NCI-H1105 (cell line): ENCODE data around the gene MAP1S.
A peak's percentile ranks its signal among the peaks of the same experiment; 100 is the strongest.

Source experiments
- DNase-seq: peaks from one replicate; lab custom pipeline; 2025; lab: John Stamatoyannopoulos, UW

MAP1S gene

DNA sequence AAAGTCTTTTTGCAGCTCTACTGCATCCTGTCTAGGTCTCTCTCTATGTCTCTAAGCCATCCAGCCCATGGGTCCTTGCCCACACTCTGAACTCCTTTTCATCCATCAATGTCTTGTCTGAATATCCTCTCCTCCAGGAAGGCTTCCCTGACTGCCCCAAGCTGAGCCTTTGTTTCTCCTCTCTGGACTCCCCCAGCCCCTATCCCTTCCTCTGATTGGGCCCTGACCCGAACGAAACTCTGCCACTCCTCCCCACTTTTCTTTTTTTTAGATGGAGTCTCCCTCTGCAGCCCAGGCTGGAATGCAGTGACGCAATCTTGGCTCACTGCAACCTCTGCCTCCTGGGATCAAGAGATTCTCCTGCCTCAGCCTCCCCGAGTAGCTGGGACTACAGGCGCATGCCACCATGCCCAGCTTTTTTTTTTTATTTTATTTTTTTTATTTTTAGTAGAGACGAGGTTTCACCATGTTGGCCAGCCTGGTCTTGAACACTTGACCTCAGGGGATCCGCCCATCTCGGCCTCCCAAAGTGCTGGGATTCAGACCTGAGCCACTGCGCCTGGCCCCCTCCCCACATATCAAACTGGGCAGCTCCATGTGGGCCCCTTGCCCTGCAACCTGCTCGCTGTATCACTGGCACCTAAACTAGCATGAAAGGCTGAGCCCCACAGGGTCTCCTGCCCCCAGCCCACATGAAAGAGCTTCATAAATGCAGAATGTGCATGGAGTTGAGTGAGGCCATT lies 30.3 kb upstream of the MAP1S start:
- no peak for DNase-seq

DNA sequence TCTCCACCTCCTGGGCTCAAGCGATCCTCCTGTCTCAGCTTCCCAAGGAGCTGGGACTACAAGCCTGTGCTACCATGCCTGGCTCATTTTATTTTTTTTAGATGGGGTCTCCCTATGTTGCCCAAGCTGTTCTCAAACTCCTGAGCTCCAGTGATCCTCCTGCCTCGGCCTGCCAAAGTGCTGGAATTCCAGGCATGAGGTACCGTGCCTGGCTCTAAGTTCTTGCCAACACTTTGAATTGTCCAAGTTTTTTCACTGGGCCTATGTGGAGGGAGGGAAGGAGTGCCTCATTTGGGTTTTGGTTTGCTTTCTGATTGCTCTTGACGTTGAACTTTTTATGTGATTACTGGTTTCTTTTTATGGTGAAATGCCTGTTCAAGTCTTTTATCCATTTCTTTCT lies 26.7 kb upstream of the MAP1S start:
- DNase-seq = no peak

DNA sequence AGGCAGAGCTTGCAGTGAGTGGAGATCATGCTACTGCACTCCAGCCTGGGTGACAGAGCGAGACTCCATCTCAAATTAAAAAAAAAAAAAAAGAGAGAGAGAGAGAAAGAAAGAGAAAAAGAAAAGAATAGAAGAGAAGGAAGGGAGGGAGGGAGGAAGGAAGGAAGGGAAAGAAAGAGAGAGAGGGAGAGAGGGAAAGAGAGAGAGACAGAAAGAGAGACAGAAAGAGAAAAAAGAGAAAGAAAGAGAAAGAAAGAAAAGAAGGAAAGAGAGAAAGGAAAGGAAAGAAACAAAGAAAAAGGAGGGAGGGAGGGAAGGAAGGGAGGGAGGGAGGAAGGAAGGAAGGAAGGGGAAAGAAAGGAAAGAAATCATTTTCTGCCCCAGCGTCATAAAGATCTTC lies 24.1 kb upstream of the MAP1S start:
- no peak for DNase-seq

DNA sequence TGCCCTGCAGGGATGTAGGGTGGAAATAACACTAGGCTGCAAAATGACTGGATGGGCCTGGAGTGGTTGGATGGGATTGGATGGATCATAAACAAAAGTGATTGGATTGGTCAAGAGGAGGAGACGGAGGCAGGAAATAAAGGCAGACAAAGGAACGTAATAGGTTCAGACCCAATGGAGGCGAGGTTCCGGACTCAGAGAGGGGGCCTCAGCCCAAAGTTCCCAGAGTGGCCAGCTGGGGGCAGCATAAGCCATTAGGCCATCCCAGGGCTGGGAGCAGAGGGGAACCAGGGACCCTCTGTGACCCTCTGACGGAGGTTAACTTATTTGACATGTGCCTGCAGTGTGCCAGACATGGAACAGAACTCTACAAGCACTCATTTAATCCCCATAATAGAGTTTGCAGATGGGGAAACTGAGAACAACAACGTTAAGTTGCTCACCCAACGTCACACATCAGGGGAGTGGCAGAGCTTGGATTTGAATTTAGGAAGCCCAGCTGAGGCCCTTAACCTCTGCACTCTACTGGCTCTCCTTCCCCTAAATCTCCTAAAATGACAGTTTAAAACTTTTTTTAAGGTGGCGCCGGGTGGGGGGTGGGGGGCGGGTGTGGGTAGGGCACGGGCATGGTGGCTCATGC lies 15.3 kb upstream of the MAP1S start:
- no peak for DNase-seq

DNA sequence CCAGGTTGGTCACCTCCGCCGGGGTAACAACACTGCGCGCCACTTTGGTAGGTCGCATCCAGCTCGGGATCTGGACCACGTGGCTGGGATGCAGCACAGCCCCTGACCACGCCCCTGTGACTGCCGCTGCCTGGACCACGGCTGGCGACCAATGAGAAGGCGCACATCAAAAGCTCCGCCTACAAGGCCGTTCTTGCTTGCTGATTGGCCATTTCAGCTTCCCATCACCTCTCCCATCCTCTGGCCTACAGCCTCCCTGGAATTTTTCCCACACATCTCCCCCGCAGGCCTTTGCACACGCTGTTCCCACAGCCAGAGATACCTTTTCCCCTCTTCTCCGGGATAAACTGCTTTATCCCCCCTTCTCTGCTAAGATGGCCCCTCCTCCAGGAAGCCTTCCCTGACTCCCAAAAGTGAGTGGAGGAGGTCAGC lies 12.5 kb upstream of the MAP1S start:
- DNase-seq = no peak

DNA sequence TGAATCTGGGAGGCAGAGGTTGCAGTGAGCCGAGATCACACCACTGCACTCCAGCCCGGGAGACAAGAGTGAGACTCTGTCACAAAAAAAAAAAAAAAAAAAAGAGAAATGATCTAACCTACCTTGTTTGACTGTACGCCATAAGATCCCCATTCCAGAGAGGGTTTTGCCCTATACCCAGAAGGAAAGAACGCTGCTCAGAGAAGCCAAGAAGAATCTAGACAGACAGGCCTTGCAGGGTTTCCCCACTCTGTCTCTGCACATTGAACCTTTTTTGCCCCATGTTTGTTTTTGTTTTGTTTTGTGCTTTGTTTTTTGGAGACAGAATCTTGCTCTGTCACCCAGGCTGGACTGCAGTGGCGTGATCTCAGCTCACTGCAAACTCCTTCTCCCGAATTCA lies 7.4 kb upstream of the MAP1S start:
- no peak for DNase-seq

DNA sequence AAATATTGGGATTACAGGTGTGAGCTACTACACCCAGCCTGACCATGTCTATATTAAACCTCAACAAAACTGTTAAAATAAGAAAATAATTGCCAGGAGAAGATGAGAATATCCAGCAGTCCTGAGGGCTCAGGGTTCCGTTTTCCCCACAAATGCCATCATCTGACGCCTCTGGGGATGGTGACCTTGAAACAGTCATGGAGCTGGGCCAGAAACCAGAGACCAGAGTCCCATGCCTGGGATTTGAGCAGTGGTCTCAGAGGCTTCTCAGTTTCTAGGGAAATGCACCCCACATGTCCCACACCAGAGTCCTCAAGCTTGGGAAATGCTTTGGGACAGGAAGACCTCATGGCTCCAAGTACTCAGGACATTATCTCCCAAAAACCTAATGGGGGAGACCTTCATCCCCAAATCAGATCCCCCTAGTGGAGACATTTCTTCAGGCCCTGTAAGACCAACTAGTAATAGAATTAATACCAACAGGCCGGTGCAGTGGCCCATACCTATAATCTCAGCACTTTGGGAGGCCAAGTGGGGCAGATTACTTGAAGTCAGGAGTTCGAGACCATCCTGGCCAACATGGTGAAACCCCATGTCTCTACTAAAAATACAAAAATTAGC lies 2.9 kb upstream of the MAP1S start:
- no peak for DNase-seq

DNA sequence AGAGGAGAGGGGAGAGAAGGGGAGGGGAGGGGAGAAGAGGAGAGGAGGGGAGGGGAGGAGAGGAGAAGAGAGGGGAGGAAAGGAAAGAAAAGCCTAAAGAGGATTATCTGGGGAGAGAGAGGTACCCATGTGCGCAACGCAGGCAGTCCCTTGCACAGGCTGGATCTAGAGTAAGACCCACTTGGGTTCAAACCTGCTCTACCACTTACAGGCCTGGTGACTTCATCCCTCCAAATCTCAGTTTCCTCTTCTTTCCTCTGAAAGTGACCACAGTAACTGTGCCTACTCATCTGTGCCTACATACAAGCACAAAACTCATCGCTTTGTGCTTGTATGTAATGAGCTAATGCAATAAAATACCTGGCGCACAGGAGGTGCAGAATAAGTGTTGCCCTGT lies 732 bp upstream of the MAP1S start:
- DNase-seq = no peak

DNA sequence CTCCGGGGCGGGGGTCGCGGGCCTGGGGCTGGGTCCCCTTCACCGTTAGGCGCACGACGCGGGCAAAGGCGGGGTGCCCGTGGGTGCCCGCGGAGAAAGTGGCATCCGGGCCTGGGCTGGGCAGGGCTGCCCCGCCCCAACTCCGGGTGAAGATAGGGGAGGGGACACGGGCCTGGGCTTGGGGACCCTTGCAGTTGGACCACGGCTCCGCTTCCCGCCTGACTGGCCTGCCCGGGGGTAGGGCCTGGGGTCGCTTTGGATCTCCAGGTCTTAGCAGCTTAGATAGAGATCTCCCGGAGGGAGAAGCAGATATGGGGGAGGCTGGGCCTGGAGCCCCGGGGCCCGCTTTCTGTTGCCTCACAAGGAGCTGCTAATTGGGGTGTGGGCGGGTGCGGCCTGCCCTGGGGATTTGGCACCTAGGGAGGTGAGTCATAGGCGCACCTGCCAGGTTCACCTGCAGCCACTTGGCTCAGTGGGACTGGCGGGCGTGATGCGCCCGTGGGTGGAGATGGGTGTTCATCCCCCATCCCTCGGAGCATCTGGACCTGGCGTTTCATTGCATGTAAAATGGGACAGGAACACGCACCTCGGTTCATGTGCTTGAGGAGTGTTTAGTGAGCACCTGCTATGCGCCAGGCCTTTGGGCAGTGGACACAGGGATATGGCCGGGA lies 585 bp downstream of the MAP1S start:
- peak; percentile 62 for DNase-seq

DNA sequence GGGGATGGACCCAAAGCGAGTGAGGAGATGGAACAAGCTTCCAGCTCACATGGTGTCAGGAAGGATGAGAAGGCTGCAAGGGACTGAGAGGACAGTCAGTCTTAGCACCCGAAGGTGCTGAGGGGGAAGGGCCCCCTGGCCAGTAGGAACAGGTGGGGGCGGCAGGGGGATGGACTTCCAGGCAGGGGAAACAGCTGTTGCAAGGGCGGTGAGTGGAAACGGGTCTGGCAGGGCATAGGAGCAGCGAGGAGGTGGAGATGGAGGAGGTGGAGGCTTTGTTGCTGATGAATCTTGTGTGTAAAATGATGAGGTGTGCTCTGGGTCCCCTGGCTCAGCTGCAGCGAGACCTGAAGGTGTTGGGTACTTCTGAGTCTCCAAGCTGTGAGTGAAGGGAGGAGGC lies 1.2 kb downstream of the MAP1S start:
- DNase-seq = no peak

DNA sequence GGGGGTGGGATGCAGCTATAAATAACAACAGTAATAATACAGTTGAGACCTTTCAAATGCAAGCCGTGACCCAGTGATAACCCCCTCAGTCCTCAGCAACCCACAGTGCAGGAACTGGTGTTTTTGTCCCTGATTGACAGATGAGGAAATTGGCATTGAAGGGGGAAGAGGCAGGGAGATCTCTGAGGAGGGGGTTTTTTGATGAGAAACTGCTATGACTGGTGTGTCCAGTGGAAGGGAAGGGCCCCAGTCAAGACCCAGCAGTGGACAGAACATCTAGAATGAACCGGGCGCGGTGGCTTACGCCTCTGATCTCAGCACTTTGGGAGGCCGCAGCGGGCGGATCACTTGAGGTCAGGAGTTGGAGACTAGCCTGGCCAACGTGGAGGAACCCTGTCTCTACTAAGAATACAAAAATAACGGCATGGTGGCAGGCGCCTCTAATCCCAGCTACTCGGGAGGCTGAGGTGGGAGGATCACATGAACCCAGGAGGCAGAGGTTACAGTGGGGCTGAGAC lies 1.9 kb downstream of the MAP1S start:
- DNase-seq = no peak

DNA sequence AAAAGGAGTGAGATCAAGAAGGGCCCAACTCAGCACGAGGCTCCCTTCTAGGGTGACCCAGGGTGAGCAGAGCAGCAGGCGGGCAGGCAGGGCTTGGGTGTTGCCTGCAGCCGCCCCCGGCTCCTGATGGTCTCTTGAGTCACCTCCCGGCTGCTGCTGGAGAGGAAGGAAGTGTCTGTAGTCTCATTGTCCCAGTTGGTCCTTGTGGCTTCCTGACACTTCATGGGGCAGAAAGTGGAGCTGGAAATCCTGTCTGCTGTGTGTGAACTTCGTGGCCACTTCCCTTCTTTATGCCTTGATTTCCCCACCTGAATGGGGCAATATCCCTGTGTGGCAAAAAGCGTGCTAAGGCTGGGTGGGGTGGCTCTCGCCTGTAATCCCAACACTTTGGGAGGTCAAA lies 2.5 kb downstream of the MAP1S start:
- no peak for DNase-seq

DNA sequence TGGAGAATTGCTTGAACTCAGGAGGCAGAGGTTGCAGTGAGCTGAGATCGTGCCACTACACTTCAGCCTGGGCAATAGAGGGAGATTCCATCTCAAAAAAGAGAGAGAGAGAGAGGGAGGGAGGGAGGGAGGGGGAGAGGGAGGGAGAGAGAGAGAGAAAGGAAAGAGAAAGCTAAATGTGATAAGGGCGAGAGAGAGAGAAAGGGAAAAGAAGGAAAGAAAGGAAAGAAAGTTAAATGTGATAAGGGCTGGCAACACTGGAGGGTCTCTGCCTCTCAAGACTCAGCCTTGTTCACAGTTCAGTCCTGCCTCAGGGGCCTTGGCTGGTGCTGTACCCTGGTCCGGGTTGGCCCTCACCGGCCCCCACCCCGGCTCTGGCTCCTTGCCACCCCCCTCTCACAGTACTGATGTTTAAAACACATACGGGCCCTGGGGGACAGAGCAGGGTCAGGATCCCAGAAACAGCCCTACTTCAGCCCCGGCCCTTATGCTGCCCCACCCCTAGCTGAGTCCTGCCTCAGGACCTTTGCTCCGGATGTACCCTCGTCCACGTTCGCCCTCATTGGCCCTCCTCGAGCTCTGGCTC lies 3.5 kb downstream of the MAP1S start:
- DNase-seq = no peak

DNA sequence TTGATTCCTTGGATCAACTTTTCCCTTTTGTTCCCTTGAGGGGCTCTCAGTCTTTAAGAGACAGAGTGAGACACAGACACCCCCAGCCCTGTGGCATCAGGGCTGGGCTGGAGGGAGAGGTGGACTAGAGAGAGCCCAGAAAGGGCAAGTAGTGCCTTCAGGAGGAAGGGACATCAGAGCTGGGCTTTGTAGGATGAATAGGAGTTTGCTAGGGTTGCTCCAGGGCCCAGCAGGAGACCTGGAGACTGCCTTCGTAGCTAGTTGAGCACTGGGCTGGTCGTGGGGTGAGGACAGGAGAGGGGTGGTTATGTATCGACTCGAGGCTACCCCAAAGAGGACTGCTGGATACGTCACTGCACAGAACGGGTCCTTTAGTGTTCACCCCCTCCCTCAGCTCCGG lies 5.4 kb downstream of the MAP1S start:
- DNase-seq = no peak

DNA sequence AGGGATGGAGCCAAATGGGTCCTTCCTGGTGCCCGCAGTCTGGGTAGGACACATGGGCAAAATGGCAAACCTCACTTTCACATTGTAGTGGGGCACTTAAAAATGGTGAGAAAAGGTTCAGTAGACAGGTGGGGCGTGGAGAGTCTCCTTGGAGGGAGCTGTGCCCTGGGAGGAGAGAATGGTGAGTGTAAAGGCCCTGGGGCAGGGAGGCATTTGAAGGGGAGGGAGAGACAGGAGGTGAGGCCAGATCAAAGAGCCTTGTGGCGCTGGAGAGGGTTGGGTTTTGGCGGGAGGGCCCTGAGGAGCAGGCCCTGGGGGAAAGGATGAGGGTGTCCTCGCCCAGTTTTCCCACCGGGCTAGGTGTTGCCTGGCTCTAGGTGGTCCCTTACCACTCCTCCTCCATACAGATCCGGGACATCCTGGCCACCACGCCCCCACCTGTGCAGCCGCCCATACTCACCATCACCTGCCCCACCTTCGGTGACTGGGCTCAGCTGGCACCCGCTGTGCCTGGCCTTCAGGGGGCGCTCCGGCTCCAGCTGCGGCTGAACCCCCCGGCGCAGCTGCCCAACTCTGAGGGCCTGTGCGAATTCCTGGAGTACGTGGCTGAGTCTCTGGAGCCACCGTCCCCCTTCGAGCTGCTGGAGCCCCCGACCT lies 6.3 kb downstream of the MAP1S start:
- DNase-seq = no peak

DNA sequence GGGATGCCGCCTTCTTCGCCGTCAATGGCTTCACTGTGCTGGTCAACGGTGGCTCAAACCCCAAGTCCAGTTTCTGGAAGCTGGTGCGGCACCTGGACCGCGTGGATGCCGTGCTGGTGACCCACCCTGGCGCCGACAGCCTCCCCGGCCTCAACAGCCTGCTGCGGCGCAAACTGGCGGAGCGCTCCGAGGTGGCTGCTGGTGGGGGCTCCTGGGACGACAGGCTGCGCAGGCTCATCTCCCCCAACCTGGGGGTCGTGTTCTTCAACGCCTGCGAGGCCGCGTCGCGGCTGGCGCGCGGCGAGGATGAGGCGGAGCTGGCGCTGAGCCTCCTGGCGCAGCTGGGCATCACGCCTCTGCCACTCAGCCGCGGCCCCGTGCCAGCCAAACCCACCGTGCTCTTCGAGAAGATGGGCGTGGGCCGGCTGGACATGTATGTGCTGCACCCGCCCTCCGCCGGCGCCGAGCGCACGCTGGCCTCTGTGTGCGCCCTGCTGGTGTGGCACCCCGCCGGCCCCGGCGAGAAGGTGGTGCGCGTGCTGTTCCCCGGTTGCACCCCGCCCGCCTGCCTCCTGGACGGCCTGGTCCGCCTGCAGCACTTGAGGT lies 7.0 kb downstream of the MAP1S start:
- DNase-seq = no peak

DNA sequence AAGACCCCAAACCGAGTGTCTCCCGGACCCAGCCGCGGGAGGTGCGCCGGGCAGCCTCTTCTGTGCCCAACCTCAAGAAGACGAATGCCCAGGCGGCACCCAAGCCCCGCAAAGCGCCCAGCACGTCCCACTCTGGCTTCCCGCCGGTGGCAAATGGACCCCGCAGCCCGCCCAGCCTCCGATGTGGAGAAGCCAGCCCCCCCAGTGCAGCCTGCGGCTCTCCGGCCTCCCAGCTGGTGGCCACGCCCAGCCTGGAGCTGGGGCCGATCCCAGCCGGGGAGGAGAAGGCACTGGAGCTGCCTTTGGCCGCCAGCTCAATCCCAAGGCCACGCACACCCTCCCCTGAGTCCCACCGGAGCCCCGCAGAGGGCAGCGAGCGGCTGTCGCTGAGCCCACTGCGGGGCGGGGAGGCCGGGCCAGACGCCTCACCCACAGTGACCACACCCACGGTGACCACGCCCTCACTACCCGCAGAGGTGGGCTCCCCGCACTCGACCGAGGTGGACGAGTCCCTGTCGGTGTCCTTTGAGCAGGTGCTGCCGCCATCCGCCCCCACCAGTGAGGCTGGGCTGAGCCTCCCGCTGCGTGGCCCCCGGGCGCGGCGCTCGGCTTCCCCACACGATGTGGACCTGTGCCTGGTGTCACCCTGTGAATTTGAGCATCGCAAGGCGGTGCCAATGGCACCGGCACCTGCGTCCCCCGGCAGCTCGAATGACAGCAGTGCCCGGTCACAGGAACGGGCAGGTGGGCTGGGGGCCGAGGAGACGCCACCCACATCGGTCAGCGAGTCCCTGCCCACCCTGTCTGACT lies 7.9 kb downstream of the MAP1S start:
- no peak for DNase-seq

DNA sequence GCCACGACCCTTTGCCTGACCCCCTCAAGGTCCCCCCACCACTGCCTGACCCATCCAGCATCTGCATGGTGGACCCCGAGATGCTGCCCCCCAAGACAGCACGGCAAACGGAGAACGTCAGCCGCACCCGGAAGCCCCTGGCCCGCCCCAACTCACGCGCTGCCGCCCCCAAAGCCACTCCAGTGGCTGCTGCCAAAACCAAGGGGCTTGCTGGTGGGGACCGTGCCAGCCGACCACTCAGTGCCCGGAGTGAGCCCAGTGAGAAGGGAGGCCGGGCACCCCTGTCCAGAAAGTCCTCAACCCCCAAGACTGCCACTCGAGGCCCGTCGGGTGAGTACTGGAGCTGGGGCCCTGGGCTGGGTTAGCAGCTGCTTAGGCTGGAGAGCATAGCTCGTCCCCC lies 8.6 kb downstream of the MAP1S start:
- no peak for DNase-seq

DNA sequence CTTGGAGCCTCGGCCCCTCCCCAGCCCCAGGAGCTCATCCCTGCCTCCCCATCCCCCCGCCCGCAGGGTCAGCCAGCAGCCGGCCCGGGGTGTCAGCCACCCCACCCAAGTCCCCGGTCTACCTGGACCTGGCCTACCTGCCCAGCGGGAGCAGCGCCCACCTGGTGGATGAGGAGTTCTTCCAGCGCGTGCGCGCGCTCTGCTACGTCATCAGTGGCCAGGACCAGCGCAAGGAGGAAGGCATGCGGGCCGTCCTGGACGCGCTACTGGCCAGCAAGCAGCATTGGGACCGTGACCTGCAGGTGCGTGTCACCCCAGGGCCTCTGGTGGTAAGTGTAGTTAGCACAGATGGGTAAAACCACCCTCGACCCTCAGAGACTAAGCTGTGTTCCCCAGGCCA lies 13.8 kb downstream of the MAP1S start:
- DNase-seq = no peak

DNA sequence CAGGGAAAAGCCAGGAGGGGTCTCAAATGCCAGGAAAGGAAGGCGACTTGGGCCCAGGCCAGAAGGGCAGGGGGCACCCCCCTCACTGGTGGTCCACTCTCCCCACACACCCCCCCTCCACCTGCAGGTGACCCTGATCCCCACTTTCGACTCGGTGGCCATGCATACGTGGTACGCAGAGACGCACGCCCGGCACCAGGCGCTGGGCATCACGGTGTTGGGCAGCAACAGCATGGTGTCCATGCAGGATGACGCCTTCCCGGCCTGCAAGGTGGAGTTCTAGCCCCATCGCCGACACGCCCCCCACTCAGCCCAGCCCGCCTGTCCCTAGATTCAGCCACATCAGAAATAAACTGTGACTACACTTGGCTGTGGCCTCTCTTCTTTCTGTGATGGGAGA lies 14.9 kb downstream of the MAP1S start:
- DNase-seq = no peak

DNA sequence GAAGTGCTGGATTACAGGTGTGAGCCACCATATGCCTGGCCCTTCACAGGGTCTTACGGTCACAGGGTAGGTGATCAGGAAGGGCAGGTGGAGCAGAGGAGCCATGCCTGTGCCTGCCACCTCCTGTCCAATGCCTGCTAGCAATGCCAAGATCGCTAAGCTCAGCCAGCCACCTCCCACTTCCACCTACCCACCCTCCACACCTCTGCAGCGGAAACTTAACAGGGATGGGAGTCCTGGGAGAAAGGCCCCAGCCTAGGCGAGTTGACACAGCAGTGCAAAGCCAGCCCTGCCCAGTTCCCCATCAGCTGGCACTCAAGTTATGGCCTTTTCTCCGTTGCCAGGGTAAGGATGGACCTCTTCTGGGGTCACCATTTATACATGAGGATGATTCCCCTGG lies 16.1 kb downstream of the MAP1S start:
- DNase-seq = no peak
